ENCODE results near the gene SP2.
A peak's percentile ranks its signal among the peaks of the same experiment; 100 is the strongest.

- TF ChIP-seq SIN3A (conservative IDR thresholded peaks at IDR 0.05 in 1 of 2, IDR thresholded peaks at IDR 0.05 in 1 of 2; ENCODE audit: low read depth in 1 of 2, low read length in 2 of 2) (peak in 1 of 2 experiments; percentile 88; a peak in 2 of 4 replicates), RAD21 (IDR thresholded peaks at IDR 0.05 in 1 of 2, conservative IDR thresholded peaks at IDR 0.05 in 1 of 2; ENCODE audit: low read depth in 2 of 2, low read length in 2 of 2) (no peak), SRF (IDR thresholded peaks at IDR 0.05; ENCODE audit: low read depth, low read length) (no peak)
Measured at GRCh38 chr17:47873200-47874090, 22.6 kb upstream of the SP2 start.
